Measurements from ENCODE around the gene FSTL3. TPM values are rescaled to one million over a fixed set of nuclear protein-coding genes. Genes with fewer than 3 reads are reported as not detected.

Gene FSTL3
- total and polyA plus RNA-seq, 2 of the 13 experiments (the other 11 are each of a cell fraction or from before 2014, with no cell fraction given), result 13.5 to 15.6 TPM

GRCh38 chr19:660793-661426, 15.3 kb upstream of the FSTL3 start (continued):
- TF ChIP-seq SOX13 (IDR thresholded peaks at IDR 0.05), result no peak
- peak in 1 of 2 experiments; percentile 76; a peak in 2 of 4 replicates for TF ChIP-seq SOX13 (CRISPR knock-in tag; conservative IDR thresholded peaks at IDR 0.05 in 1 of 2, IDR thresholded peaks at IDR 0.05 in 1 of 2)
- TF ChIP-seq ZNF652 (CRISPR knock-in tag; IDR thresholded peaks at IDR 0.05; ENCODE audit: borderline replicate concordance, low read depth), result 0 out of 2 replicates have a peak, but pooled peaks have one; percentile 21
- no peak for TF ChIP-seq ZMAT5 (CRISPR knock-in tag; IDR thresholded peaks at IDR 0.05; ENCODE audit: borderline replicate concordance, low read depth)
- no peak for TF ChIP-seq ZNF30 (CRISPR knock-in tag; IDR thresholded peaks at IDR 0.05)
- TF ChIP-seq ZNF138 (CRISPR knock-in tag; IDR thresholded peaks at IDR 0.05; ENCODE audit: low read depth), result 0 out of 2 replicates have a peak, but pooled peaks have one; percentile 82
- TF ChIP-seq FOXM1 (CRISPR knock-in tag; IDR thresholded peaks at IDR 0.05), result no peak
- TF ChIP-seq ZNF558 (CRISPR knock-in tag; IDR thresholded peaks at IDR 0.05; ENCODE audit: borderline replicate concordance), result no peak; the same call in 1 of the 2 replicates
- TF ChIP-seq TOE1 (CRISPR knock-in tag; IDR thresholded peaks at IDR 0.05), result no peak
- no peak; the same call in none of the 2 replicates for TF ChIP-seq ZFP91 (CRISPR knock-in tag; IDR thresholded peaks at IDR 0.05; ENCODE audit: borderline replicate concordance)
- peak; percentile 76 for TF ChIP-seq ELF1 (CRISPR knock-in tag; IDR thresholded peaks at IDR 0.05)
- no peak; the same call in 1 of the 2 replicates for TF ChIP-seq NFIC (IDR thresholded peaks at IDR 0.05; ENCODE audit: low read length)
- peak; percentile 66; the same call in 1 of the 2 replicates for TF ChIP-seq THAP9 (CRISPR knock-in tag; IDR thresholded peaks at IDR 0.05; ENCODE audit: borderline replicate concordance)
- no peak; the same call in 1 of the 2 replicates for TF ChIP-seq KLF6 (CRISPR knock-in tag; IDR thresholded peaks at IDR 0.05)
- peak; percentile 99 for TF ChIP-seq PHF21A (CRISPR knock-in tag; IDR thresholded peaks at IDR 0.05)
- TF ChIP-seq SP4 (CRISPR knock-in tag; IDR thresholded peaks at IDR 0.05), result no peak
- no peak for TF ChIP-seq ZNF678 (CRISPR knock-in tag; IDR thresholded peaks at IDR 0.05)

All from HepG2 (cell line).